Stimulated activated CD8-positive, alpha-beta memory T cell treated with anti-CD3 and anti-CD28 coated beads, Interleukin-15, amount 100 ng/mL, for 24 hours (primary cell): ENCODE measurements around the gene DCST2.

Source experiments
- DNase-seq: peaks from one replicate; pipeline ENCODE4 v3.0.0-alpha.2; 2020; ENCODE audit warnings: low read depth

DCST2 gene

GRCh38 chr1:155033524-155033923 is at the start of gene DCST2, which contains the start of gene DCST1:
TSS of gene DCST2 (minus strand) at chr1:155033781. CDS start at chr1:155033701, 80 bp downstream.
TSS of gene DCST1 (plus strand) at chr1:155033824. CDS start at chr1:155034037, 213 bp downstream.
- DNase-seq, result no peak

- DNase-seq, result no peak
Measured at GRCh38 chr1:155083052-155083541, 49.5 kb upstream of the DCST2 start.

- no peak for DNase-seq
Measured at GRCh38 chr1:155082301-155083051, 48.9 kb upstream of the DCST2 start.

GRCh38 chr1:155081472-155082300 is 48.1 kb upstream of the DCST2 start:
- DNase-seq, result no peak

GRCh38 chr1:155080312-155081228 is 47.0 kb upstream of the DCST2 start:
- no peak for DNase-seq

GRCh38 chr1:155079487-155080311 is 46.1 kb upstream of the DCST2 start:
- DNase-seq, result no peak

- DNase-seq, result no peak
Measured at GRCh38 chr1:155079210-155079486, 45.6 kb upstream of the DCST2 start.

- peak; percentile 42 for DNase-seq
Measured at GRCh38 chr1:155078469-155079209, 45.1 kb upstream of the DCST2 start, which contains the start of gene EFNA3. TSS of gene EFNA3 (plus strand) at chr1:155078837. CDS start at chr1:155078942, 105 bp downstream.

- DNase-seq, result no peak
Measured at GRCh38 chr1:155077758-155078445, 44.3 kb upstream of the DCST2 start.

GRCh38 chr1:155077346-155077745 is 43.8 kb upstream of the DCST2 start:
- no peak for DNase-seq

GRCh38 chr1:155076371-155076770 is 42.8 kb upstream of the DCST2 start:
- DNase-seq, result no peak

GRCh38 chr1:155075535-155075934 is 42.0 kb upstream of the DCST2 start:
- no peak for DNase-seq

GRCh38 chr1:155073377-155074242 is 40.0 kb upstream of the DCST2 start:
- no peak for DNase-seq

- no peak for DNase-seq
Measured at GRCh38 chr1:155072531-155073289, 39.1 kb upstream of the DCST2 start.

GRCh38 chr1:155071701-155072100 is 38.1 kb upstream of the DCST2 start:
- DNase-seq, result no peak

- peak; percentile 51 for DNase-seq
Measured at GRCh38 chr1:155070721-155071569, 37.4 kb upstream of the DCST2 start.

GRCh38 chr1:155070158-155070621 is 36.6 kb upstream of the DCST2 start:
- no peak for DNase-seq
